Stimulated activated CD8-positive, alpha-beta memory T cell treated with anti-CD3 and anti-CD28 coated beads, Interleukin-7, amount 100 ng/mL, for 24 hours (primary cell): Measurements from ENCODE around the gene DYRK1B.
"Not testable (repeated sequence)": the region's sequence is repeated elsewhere in the genome, so short reads cannot be mapped to it uniquely, and the experiment has no call there.

Source experiments
- DNase-seq: peaks from one replicate; pipeline ENCODE4 v3.0.0-alpha.2; 2020; ENCODE audit warnings: low read depth

The DYRK1B gene

DNA sequence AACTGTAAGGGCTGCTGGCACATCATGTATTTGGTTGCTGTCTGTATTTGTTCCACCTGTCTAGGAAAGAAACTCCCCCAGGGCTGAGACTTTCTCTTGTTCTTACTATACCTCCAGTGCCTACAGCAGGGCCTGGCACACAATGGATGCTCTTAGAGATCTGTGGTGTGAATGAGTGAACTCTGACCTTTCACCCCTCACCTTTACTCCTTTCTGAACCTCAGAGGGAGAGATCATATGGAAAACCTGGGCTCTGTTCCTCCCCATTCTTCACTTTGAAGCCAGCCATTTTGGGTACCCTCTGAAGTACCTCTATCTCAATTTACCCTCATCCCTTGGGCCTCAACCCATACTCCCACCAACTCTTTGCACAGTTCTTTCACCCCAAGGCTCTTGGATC is 3.1 kb downstream of the DYRK1B start:
- no peak for DNase-seq

DNA sequence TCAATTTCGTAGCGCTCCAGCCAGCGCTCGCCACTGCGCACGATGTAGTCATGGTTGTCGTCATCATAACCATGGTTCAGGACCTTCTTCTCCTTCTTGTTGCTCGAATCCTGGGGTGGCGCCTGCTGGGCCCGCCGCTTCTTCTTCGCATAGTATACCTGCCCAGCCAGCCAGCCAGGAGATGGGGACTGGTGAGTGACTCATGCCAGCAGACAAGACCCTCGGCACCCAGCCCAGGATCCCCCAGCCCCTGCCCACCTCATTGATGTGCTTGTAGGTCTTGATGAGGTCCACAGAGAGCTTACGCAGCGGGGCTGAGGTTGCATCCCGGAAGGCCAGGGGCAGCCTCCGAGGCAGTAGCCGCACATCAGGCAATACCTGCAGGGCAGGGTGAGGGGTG is 3.6 kb downstream of the DYRK1B start:
- no peak for DNase-seq

DNA sequence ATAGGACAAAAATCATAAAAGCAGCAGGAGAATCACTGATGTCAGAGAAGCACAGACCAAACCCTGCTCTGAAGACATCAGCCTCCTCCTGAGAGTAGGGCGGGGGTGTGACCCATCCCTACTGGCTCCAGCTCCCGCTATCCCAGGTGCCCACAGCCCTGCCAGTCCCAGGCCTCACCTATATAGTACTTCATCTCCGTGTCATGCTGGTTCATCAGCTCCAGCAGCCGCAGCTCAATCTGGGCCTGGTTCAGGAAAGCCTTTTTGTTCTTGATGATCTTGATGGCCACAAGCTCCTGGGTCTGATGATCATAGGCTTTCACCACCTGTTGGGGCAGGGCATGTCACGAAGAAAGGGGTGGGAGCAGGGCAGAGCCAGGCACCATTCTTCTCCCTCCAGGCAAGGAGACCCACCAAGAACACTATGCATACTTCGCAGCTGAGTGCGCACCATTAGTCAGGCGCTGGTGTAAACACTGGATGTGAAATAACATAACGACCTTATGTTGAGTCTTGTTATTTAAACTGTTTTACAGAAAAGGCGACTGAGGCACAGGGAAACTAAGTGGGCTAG is 4.2 kb downstream of the DYRK1B start:
- no peak for DNase-seq

DNA sequence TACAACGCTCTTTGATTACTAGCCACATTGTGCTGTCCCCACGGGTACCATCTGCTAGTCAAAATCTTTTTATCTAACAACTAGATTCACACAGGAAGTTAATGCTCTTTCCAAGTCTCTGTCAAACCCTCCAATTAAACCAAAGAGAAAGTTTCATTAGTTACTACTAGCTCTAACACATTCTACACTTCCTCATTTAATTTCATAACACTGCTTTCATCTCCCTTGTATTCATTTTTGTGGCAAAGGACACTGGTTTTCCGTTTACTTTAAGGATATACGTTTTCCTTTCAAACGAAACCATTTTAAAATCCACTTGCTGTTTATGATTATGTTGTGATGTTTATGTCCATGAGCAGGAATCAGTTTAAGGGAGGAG is 5.3 kb downstream of the DYRK1B start:
- DNase-seq: no peak

DNA sequence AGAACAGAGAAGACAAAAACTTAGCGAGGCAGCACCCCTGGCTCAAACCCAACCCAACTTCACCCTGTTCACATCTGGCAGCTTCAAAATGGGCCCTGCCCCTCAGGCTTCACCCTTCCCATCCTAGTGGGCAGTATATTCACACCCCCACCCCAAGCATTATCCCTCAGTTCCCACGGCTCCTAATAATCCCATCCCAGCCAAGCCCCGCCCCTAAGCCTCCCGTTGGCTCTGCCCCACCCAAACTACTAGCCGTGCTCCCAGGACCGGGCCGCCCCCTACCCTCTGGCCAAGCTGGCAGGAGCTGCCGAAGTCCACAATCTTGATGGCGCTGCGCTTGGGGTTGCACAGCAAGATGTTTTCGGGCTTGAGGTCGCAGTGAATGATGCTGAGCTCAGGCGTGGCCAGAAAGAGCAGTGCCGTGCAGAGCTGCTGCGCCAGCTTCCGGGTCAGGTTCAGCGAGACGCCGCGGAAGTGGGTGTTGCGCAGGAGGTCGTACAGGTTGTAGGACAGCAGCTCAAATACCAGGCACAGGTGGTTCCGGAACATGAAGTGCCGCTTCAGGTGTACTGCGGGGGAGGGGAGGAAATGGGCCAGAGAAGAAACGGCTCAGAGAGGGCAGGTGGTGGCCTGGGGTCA is 5.8 kb downstream of the DYRK1B start:
- DNase-seq: no peak

DNA sequence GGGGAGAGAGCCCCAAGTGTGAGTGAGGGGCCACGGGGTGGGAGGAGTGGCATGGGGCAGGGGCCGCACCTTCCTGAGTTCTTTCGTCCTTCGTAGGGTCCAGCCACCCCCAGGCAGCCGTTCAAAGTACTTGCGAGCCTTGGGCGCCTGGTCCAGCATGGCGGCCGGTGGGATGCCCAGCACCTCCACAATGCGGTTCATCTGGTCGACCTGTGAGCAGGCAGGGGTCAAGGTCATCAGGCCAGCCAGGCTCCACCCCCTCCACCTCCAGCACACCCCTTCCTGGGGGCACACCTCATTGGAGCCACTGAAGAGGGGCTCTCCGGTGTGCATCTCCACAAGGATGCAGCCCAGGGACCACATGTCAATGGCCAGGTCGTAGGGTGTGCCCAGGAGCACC is 6.7 kb downstream of the DYRK1B start:
- DNase-seq: no peak

DNA sequence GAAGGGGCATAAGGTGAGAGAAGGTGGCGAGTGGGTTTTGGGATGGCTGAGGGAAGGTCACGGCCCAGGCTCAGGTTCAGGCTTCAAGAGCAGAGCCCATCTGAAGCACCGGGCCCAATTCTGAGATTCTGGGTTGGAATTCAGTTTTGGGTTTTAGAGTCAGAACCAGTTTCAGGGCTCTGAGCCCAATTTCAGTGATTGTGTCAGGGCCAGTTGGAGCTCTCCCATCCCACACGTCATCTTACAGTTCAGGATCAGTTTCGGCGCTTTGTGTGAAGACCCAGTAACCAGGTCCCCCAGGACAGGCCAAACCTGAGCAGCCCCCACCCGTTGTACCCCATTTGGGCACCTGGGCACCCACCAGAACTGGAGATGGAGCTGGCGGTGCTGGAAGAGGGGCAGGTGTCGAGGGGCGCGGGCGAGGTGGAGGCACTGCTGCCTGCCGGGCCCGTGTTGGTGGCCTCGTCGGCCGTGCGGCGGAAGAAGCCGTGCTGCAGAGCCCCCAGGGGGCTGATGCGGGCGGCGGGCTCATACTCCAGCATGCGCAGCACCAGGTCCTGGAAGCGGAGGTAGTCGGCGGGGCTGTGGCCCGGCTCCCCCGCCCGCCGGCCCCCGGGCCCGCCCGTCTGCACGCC is 7.5 kb downstream of the DYRK1B start:
- DNase-seq: no peak

DNA sequence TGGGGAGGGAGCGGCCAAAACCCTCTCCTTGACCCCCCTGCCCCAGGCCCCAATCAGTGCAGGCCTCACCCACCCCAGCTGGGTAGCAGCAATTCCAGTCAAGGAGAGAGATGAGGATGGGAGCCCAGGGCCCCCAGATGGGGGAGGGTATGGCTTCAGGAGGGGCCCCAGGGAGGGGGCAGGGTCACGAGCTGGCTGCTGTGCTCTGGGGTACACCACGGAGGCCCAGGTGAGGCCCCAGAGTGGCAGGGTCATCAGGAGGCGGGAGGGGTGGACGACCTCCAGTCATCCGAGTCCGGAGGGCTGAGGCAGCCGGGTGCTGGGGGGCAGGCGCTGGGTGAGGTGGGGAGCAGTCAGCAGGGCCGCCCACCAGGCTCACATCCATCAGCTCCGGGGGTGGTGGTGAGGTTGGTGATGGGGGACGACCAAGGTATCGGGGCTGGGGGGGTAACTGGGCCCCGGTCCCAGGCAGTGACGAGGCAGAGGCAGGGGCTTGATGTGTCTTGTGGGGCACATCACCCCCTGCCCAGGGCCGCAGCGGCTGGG is 8.4 kb downstream of the DYRK1B start:
- no peak for DNase-seq

DNA sequence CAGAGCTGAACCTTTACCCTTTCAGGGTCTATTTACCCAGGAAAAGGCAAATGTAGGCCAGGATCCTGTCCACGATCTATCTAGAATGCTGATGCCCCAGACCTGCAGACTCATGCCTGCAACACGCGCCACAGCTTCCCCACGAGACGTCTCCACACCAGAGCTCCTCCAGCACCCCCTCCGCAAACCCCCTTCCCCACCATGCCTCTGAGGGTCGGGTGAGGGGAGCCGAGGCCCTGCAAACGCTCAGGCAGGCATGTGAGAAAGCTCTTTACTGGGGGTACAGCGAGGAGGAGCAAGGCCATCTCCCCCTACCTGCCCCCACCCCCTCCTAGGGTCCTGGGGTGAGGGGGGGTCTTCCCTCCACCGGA is 8.9 kb downstream of the DYRK1B start:
- DNase-seq: no peak

DNA sequence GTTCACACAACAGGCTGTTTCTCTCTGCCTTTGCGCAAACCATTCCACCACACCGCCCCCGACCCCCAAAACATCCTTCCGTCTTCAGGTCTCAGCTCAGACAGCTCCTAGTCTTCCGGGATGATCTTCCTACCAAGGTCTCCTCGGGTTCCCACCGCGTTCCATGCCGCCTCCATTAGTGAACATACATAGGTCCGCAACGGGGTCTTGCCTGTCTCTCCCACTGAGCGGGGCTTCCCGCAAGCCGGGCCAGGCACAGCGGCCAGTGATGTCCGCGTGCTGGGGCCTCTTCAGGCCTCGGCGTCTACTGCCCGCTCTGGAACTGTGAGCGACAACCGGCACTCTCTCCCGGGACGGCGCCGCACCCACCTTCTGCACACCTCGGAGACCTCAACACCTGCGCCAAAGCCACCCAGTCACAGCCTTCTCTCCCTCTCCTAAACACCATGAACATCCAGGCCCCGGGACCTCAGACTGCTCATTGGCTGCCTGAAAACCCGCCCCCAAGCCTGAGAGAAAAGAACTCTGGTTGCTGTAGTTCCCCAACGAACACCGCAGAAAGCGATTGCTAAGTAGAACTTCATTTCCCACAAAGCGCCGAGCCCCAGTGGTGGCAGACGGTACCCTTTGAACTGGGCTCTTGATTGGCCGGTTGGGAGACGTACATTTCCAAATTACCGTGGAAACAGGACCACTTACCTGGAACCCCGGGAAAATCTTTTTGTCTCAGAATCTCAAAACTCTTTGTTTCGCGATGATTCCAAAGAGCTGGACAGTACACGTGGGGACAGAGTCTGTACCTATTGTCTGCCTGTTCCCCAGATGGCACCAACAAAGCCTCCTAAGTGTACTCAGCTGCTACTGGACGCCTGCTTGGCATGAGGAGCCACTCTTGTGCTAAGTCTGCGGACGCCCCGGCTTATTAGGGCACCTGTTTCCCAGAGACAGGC is 9.5 kb downstream of the DYRK1B start:
- DNase-seq: peak; percentile 63

DNA sequence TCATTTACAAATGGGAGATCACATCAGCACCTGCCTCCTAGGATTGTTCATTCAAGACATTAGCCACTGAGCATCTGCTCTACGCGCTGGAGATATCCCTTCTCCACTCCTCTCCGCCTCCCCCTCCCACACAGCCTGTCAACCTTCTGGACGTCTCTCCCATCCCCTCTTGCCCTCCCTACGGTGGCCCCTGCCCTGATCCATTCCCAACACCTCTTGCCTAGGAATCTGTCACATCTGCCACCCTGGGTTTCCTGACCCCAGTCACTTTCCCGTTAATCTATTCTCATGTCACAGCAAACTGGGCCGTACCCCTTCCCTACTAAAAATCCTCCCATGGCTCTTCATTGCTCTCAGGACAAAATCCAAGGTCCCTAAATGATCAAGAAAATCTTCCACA is 10.3 kb downstream of the DYRK1B start:
- DNase-seq: no peak

DNA sequence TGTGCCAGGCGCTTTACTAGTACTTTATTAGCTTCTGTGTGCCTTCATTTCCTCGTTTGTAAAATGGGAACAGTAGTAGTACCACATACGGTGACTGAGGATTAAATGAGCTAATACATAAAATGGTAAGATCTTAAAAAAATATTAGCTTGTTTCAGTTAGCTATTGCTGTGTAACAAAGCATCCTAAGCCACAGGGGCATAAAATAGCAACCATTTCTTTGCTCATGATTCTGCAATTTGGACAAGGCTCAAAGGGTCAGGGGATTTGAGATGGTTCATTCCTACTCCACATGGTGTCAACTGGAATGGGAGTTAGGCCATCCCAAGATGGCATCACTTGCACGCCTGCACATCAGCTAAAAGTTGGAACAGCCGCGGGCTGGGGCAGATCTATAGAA is 13.3 kb downstream of the DYRK1B start:
- no peak for DNase-seq

DNA sequence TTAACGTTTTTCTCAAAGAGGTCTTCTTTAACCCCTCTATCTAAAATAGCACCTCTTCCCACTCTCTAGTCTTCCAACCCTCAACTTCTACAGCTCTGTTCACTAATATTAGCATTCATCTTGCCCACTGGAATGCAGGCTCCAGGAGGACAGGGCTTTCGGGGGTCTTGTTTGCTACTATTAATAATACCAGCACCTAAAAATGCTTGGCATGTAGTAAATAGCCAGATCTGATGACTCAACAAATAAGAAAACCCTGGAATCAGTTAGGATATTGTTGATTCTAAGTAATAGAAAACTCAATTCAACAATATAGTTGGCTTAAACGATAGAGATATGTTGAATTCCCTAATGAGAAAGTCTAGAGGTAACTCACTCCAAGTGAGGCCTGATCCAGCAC is 14.2 kb downstream of the DYRK1B start:
- no peak for DNase-seq

DNA sequence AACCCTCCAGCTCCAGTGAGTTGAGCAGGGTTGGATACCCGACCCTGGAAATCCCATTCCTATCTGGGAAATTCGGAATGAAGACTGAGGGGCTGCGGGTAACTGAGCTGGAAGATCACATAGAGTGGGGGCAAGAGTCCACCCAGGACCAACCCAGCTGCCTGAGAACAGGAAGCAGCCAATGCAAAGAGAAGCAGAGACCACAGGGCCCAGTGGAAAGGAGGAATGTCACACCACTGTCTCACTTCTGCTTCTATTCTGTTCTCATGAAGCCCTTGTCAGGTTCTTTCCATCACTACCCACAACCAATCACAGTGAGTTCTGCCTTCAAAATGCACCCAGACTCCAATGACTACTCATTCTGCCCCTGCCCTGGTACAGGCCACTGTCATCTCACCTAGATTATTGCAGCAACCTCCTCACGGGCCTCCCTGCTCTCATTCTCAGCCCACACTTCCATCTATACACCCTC is 15.3 kb downstream of the DYRK1B start:
- DNase-seq: no peak

DNA sequence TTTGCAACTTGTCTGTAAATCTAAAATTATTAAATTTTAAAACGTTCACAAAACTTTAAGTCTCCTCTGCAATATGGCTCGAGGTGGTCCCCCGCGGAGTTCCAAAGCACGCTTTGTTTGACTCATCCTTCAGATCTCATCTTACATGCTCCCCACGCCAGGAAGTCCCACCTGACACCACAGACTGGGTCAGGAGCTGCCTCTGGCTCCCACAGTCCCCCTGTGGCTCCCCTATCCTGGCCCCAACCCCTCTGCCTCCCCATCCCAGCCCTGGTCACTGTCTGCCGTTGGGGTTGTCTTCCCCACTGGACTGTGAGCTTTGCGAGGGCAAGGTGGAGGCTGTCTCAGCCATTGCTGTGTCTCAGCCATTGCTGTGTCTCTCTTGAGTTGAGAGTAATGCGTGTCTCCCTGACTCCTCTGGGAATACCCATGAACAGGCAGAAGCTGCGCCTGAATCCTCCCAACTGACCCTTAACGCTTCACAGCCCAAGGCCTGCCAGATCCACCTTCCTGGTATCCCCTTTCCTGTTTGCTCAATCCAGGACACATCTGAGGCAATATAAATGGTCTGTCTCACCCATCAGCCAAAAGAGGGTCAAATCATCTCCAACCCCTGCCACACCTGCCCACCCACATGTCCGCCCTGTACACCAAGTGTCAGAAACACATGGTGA is 15.9 kb downstream of the DYRK1B start:
- no peak for DNase-seq

DNA sequence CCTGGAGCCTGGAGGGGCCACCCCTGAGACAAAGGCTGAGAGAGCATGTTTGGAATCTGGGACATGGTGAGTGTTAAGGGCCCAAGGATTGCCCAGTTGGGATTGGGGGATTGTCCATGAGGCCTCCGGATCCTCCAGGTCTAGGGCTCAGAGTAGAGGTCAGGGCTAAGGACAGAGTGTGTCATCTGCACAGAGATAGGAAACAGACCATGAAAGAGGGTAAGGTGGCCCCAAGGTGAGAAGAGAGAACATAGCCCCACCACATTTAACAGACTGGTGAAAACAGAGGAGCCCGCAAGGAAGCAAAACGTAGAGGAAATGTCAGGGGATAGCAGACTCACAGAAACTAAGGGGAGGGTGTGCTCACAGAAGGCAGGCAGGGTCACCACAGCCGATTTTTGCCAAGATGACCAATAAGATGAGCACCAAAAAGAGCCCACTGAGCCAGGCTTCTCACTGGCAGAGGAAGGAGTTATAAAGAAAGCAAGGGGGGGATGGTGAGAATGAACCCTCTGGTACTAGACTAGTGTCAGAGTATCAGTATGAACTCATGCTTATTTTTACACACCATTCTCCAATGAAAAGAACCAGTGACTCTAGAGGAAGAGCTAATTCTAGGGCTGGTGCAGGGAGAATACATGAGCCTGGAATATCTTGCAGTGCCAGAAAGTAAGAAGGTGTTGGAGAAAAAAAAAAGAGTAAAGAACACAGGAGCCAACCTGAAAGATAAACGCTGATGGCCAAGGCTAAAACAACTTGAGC is 17.5 kb downstream of the DYRK1B start:
- DNase-seq: no peak

DNA sequence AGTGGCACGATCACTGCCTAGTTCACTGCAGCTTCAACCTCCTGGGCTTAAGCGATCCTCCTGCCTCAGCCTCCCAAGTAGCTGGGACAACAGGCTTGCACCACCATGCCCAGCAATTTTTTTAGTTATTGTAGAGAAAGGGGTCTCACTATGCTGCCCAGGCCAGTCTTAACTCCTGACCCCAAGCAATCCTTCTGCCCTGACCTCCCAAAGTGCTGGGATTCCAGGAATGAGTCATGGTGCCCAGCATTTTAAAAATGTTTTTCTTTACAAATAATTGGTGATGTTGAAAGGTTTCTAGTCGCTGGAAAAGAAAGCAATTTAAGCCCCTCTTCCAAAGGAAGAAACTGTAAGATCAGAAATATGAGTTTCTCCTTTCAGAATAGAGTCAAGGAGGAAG is 19.4 kb downstream of the DYRK1B start:
- DNase-seq: no peak

DNA sequence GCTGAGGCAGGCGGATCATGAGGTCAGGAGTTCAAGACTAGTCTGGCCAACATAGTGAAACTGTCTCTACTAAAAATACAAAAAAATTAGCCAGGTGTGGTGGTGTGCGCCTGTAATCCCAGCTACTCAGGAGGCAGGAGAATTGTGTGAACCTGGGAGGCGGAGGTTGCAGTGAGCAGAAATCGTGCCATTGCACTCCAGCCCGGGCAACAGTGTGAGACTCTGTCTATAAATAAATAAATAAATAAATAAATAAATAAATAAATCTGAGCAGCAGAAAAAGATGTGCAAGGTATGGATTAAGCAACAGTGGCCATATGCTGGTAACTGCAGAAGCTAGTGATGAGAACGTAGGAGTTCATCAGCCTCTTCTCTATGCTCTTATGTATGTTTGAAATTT is 19.9 kb downstream of the DYRK1B start:
- not testable (repeated sequence) for DNase-seq

DNA sequence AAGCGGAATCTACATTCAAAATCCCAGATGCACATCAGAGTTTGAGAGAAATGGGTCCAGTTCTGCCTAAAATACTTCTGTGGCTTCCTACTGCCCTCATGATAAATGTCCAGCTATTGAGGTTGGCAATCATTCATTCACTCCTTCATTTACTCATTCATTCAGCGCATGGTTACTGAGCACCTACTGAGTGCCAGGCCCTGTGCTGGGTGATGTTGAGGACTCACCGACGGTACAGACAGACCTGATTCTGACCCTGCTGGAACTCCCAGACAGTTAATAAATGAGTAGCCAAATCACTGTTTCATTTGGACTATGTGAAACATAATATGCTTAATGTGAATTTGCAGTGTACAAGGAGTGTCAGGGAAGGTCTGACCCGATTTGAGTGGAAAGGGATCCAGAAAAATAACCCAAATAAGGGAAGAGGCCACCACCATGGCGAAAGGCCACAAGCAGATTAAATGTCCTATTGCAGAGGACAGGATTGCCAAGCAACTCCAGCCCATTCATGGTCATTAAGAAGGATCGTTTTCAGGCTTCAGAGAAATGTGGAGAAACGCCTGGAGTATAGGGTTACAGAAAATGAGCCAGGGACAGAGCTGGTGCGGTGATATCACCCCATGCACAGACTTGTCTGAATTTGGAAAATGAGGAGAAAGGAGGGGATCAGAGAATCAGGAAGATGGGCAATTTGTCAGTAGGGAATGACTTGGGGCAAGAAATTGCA is 20.5 kb downstream of the DYRK1B start:
- no peak for DNase-seq

DNA sequence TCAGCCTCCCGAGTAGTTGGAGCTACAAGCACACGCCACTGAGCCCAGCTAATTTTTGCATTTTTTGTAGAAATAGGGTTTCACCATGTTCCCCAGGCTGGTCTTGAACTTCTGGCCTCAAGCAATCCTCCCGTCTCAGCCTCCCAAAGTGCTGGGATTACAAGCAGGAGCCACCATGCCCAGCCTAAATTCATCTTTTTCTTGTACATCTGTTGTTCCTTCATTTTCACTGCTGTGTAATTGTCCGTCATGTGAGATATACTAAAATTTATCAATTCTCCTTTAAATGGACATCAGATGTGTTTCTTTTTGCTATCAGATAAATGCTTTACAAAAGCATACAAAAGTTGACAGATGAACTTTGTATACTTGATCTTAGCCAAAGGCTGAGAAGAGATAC is 22.9 kb downstream of the DYRK1B start:
- DNase-seq: no peak
